SK-N-SH treated with all-trans-retinoic acid at 6 μM for 48 hours (cell line): ENCODE data around the gene GPR183.

Experiments used
- PATZ1 ChIP-seq: fragments of 250-450 bp; sonication (Bioruptor Pico); IDR thresholded peaks from 2 replicates; pipeline ENCODE4 v1.8.0; 2020; ENCODE audit warnings: mild to moderate bottlenecking, moderate library complexity, borderline replicate concordance
- RARB ChIP-seq: fragments of 250-450 bp; sonication (Bioruptor Pico); IDR thresholded peaks from 2 replicates; pipeline ENCODE4 v1.8.0; 2021; ENCODE audit warnings: mild to moderate bottlenecking, moderate library complexity
- SNAI2 ChIP-seq: fragments of 250-450 bp; sonication (Bioruptor Pico); IDR thresholded peaks from 2 replicates; pipeline ENCODE4 v1.5.0; 2020; ENCODE audit warnings: mild to moderate bottlenecking, moderate library complexity
- TSHZ2 ChIP-seq: fragments of 250-450 bp; sonication (Bioruptor Pico); IDR thresholded peaks from 2 replicates; pipeline ENCODE4 v1.5.0; 2020; ENCODE audit warnings: mild to moderate bottlenecking, moderate library complexity

GRCh38 chr13:99303863-99304521 lies 3.2 kb downstream of the GPR183 start:
- TF ChIP-seq RARB (CRISPR knock-in tag) (no peak), TSHZ2 (CRISPR knock-in tag) (no peak), SNAI2 (CRISPR knock-in tag) (no peak), PATZ1 (CRISPR knock-in tag) (no peak)
